Mesenchymal stem cell (in vitro differentiated cells and primary cell): ENCODE data around the gene SSX4.
"Not testable (repeated sequence)": the region's sequence is repeated elsewhere in the genome, so short reads cannot be mapped to it uniquely, and the experiment has no call there.

ENCODE experiments used
- DNase-seq: peaks from one replicate; pipeline ENCODE4 v3.0.0-alpha.2; 2013
- H2AFZ ChIP-seq: one replicate; pipeline ENCODE4 v1.6.1; 2013; ENCODE audit warnings: low read depth, mild to moderate bottlenecking, control low read depth, inconsistent platforms, low read length, moderate library complexity
- H2AK5ac ChIP-seq: 2 replicates; pipeline ENCODE4 v1.6.1; 2013; ENCODE audit warnings: low read length, moderate library complexity, mild to moderate bottlenecking, inconsistent platforms; ENCODE audit not compliant: severe bottlenecking
- H2BK120ac ChIP-seq: one replicate; pipeline ENCODE4 v1.6.1; 2013; ENCODE audit warnings: low read depth, mild to moderate bottlenecking, inconsistent platforms, low read length, moderate library complexity
- H2BK12ac ChIP-seq, 2 experiments: one replicate each; pipeline ENCODE4 v1.6.1; 2013; ENCODE audit warnings: inconsistent platforms in 2 of 2, low read length in 2 of 2, mild to moderate bottlenecking in 2 of 2, moderate library complexity in 2 of 2, control low read depth in 1 of 2
- H2BK15ac ChIP-seq: one replicate; pipeline ENCODE4 v1.6.1; 2013; ENCODE audit warnings: mild to moderate bottlenecking, low read depth, inconsistent platforms; ENCODE audit not compliant: poor library complexity, severe bottlenecking
- H2BK5ac ChIP-seq: 2 replicates; pipeline ENCODE4 v1.6.1; 2013; ENCODE audit warnings: low read depth, mild to moderate bottlenecking, low read length, control low read depth, inconsistent platforms; ENCODE audit not compliant: poor library complexity, severe bottlenecking
- H3K14ac ChIP-seq, 2 experiments: one replicate each; pipeline ENCODE4 v1.6.1; 2013; ENCODE audit warnings: inconsistent platforms in 2 of 2, low read length in 2 of 2, control low read depth in 1 of 2, mild to moderate bottlenecking in 1 of 2, moderate library complexity in 1 of 2
- H3K18ac ChIP-seq, 2 experiments: one replicate each; pipeline ENCODE4 v1.6.1; 2013; ENCODE audit warnings: inconsistent platforms in 2 of 2, low read length in 2 of 2, control low read depth in 1 of 2, low read depth in 1 of 2, mild to moderate bottlenecking in 1 of 2
- H3K23ac ChIP-seq, 2 experiments: one replicate each; pipeline ENCODE4 v1.6.1; 2013; ENCODE audit warnings: inconsistent platforms in 2 of 2, low read length in 2 of 2, mild to moderate bottlenecking in 2 of 2, moderate library complexity in 2 of 2, control low read depth in 1 of 2
- H3K27ac ChIP-seq: 2 replicates; pipeline ENCODE4 v1.5.1; 2013; ENCODE audit warnings: mild to moderate bottlenecking, moderate library complexity, low read length, control low read depth, inconsistent platforms; ENCODE audit not compliant: poor library complexity, severe bottlenecking
- H3K27me3 ChIP-seq, 2 experiments: 2 replicates each; pipeline versions ENCODE4 v1.6.1 to v1.7.0; 2013; ENCODE audit warnings: low read length in 2 of 2, mild to moderate bottlenecking in 2 of 2, moderate library complexity in 2 of 2, control low read depth in 1 of 2, inconsistent platforms in 1 of 2; ENCODE audit not compliant: control insufficient read depth in 1 of 2, insufficient read depth in 1 of 2
- H3K36me3 ChIP-seq, 2 experiments: 2 replicates each; pipeline versions ENCODE4 v1.6.1 to v1.7.0; 2013; ENCODE audit warnings: low read length in 2 of 2, control low read depth in 1 of 2, inconsistent platforms in 1 of 2, low read depth in 1 of 2, mild to moderate bottlenecking in 1 of 2; ENCODE audit not compliant: insufficient read depth in 2 of 2, control insufficient read depth in 1 of 2
- H3K4ac ChIP-seq, 2 experiments: one replicate each; pipeline ENCODE4 v1.6.1; 2013; ENCODE audit warnings: inconsistent platforms in 2 of 2, low read length in 2 of 2, mild to moderate bottlenecking in 2 of 2, moderate library complexity in 2 of 2, control low read depth in 1 of 2, low read depth in 1 of 2
- H3K4me1 ChIP-seq: 2 replicates; pipeline ENCODE4 v1.6.1; 2013; ENCODE audit warnings: low read depth, low read length, control low read depth; ENCODE audit not compliant: control insufficient read depth, insufficient read depth
- H3K4me2 ChIP-seq: 2 replicates; pipeline ENCODE4 v1.6.1; 2013; ENCODE audit warnings: low read length, mild to moderate bottlenecking, inconsistent platforms; ENCODE audit not compliant: poor library complexity, severe bottlenecking
- H3K4me3 ChIP-seq, 2 experiments: 2 replicates each; pipeline versions ENCODE4 v1.5.1 to v1.7.0; 2013; ENCODE audit warnings: low read length in 2 of 2, mild to moderate bottlenecking in 2 of 2, control low read depth in 1 of 2, low read depth in 1 of 2; ENCODE audit not compliant: insufficient read depth in 1 of 2
- H3K79me1 ChIP-seq: replicated peaks from 2 replicates; pipeline ENCODE4 v1.6.1; 2013; ENCODE audit warnings: mild to moderate bottlenecking, control low read depth, low read length, inconsistent platforms; ENCODE audit not compliant: poor library complexity, severe bottlenecking
- H3K9ac ChIP-seq: 2 replicates; pipeline ENCODE4 v1.7.0; 2013; ENCODE audit warnings: mild to moderate bottlenecking, low read length, moderate library complexity
- H3K9me3 ChIP-seq: 2 replicates; pipeline ENCODE4 v1.7.0; 2013; ENCODE audit warnings: mild to moderate bottlenecking, low read length; ENCODE audit not compliant: control insufficient read depth
- H4K8ac ChIP-seq: one replicate; pipeline ENCODE4 v1.6.1; 2013; ENCODE audit warnings: inconsistent platforms, mild to moderate bottlenecking, low read length, moderate library complexity
- H4K91ac ChIP-seq: one replicate; pipeline ENCODE4 v1.6.1; 2013; ENCODE audit warnings: mild to moderate bottlenecking, low read length, inconsistent platforms
- WGBS: methylation state at CpG from one replicate; pipeline ENCODE4 v1.1.7; 2013; ENCODE audit warnings: mixed read lengths; 5-methylcytosine and 5-hydroxymethylcytosine counted together

The SSX4 gene

GRCh38 chrX:48397825-48398224 lies 14.5 kb downstream of the SSX4 start:
- H4K91ac ChIP-seq, H2AK5ac ChIP-seq, H3K9ac ChIP-seq, H3K4me3 ChIP-seq, H3K27ac ChIP-seq, H3K9me3 ChIP-seq, H3K23ac ChIP-seq, H3K4ac ChIP-seq, H3K27me3 ChIP-seq, H2BK120ac ChIP-seq, H2BK15ac ChIP-seq, H3K14ac ChIP-seq, H2BK12ac ChIP-seq, H4K8ac ChIP-seq, H3K4me1 ChIP-seq, H3K36me3 ChIP-seq, H3K18ac ChIP-seq, H3K4me2 ChIP-seq, DNase-seq, H2BK5ac ChIP-seq, H2AFZ ChIP-seq, H3K79me1 ChIP-seq: not testable (repeated sequence)
- no CpG with 5 or more reads among the region's 1 CpG for WGBS

GRCh38 chrX:48411860-48412259 lies 28.5 kb downstream of the SSX4 start, which contains the start of gene SSX4B:
Gene SSX4B (minus strand): TSS chrX:48411960. CDS start chrX:48411372, 588 bp downstream.
- not testable (repeated sequence) for H3K36me3 ChIP-seq, H2AK5ac ChIP-seq, H3K27me3 ChIP-seq, H2AFZ ChIP-seq, H3K4me1 ChIP-seq, H3K27ac ChIP-seq, H3K79me1 ChIP-seq, H3K18ac ChIP-seq, H3K4me2 ChIP-seq, H3K14ac ChIP-seq, H2BK15ac ChIP-seq, H2BK5ac ChIP-seq, H2BK12ac ChIP-seq, DNase-seq, H3K4me3 ChIP-seq, H3K23ac ChIP-seq, H2BK120ac ChIP-seq, H3K9me3 ChIP-seq, H4K8ac ChIP-seq, H3K9ac ChIP-seq, H3K4ac ChIP-seq, H4K91ac ChIP-seq
- no CpG with 5 or more reads among the region's 15 CpGs for whole genome bisulfite sequencing

DNA sequence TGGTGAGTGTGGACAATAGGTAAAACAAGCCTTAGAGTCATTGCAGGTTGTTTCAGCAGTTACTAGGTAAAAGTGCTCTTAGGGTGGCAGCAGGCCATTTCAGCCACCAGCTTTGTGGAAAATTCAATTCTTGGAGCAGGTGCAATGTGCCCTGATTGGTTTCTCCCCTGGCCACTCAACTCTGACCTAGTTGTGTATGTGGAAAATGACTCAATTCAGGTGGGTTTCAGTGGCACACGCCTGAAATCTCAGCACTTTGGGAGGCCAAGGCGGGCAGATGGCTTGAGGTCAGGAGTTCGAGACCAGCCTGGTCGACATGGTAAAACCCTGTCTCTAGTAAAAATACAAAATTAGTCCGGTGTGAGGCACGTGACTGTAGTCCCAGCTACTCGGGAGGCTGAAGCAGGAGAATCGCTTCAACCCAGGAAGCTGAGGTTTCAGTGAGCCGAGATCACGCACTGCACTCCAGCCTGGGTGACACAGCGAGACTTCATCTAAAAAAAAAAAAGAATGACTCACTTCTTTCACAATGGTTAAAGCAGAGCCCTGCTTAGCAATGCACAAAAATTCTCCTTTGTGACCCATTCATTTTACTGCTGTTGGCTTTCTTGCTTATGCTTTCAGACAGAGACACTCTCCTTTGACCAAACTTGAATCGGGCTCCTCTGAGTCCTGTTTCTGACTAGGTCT lies 43.8 kb downstream of the SSX4 start:
- H3K4me3 ChIP-seq, H4K91ac ChIP-seq, H3K27ac ChIP-seq, H3K4me2 ChIP-seq, H2BK5ac ChIP-seq, H3K14ac ChIP-seq, H3K4me1 ChIP-seq, H3K79me1 ChIP-seq, H3K23ac ChIP-seq, H3K9me3 ChIP-seq, H2AFZ ChIP-seq, H4K8ac ChIP-seq, H3K9ac ChIP-seq, H3K27me3 ChIP-seq, H3K4ac ChIP-seq, H3K18ac ChIP-seq, DNase-seq, H2BK15ac ChIP-seq, H3K36me3 ChIP-seq, H2BK120ac ChIP-seq, H2AK5ac ChIP-seq, H2BK12ac ChIP-seq: not testable (repeated sequence)
- no CpG with 5 or more reads among the region's 12 CpGs for WGBS

DNA sequence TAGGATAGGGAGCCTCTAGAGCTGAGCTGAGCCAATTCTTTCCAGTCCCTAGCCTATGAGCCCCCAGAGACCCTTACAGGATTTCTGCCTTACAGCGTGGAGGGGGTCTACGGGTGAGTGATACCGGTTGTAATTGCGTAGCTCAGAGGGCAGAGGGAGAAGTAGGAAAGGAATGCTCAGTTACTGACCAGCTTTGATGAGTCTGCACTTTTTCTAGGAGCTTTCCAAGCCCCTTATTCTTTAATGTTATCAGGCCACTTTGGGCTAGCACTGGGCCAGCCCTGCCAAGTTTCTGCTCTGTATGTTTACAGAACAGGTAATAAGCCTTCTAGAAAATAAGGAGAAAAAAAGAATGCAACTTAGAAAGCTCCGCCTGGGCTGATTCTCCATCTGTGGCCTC lies 46.3 kb downstream of the SSX4 start:
- H3K27ac ChIP-seq, H3K36me3 ChIP-seq, H3K9me3 ChIP-seq, H4K91ac ChIP-seq, H3K9ac ChIP-seq, H3K4ac ChIP-seq, DNase-seq, H2AK5ac ChIP-seq, H3K23ac ChIP-seq, H3K79me1 ChIP-seq, H3K18ac ChIP-seq, H3K4me2 ChIP-seq, H2AFZ ChIP-seq, H4K8ac ChIP-seq, H2BK120ac ChIP-seq, H2BK5ac ChIP-seq, H3K27me3 ChIP-seq, H3K14ac ChIP-seq, H2BK12ac ChIP-seq, H3K4me3 ChIP-seq, H3K4me1 ChIP-seq, H2BK15ac ChIP-seq: not testable (repeated sequence)
- WGBS = no CpG with 5 or more reads among the region's 5 CpGs
